Stomach (tissue), 9 donors: Measurements from ENCODE around the gene RAX2. TPM values are rescaled to one million over a fixed set of nuclear protein-coding genes. Genes with fewer than 3 reads are reported as not detected.

ENCODE experiments used
- DNase-seq, 2 donors: peaks; one replicate each; pipeline versions ENCODE4 v3.0.0 to v3.0.0-alpha.2; 2013 to 2019
- H3K27ac ChIP-seq, 5 donors: fragments of 200-600 bp in 4 of 5; sonication (generic) in 4 of 5; one replicate each; pipeline ENCODE4 v1.5.1; 2013 to 2019; ENCODE audit warnings: mild to moderate bottlenecking in 1 of 5, moderate library complexity in 1 of 5
- H3K27me3 ChIP-seq, 3 donors: fragments of 200-600 bp; sonication (generic); one replicate each; pipeline ENCODE4 v1.5.1; 2017 to 2019; ENCODE audit warnings: mixed run types in 1 of 3
- H3K36me3 ChIP-seq, 4 donors: fragments of 200-600 bp; sonication (generic); 1 replicate in 3 of 4; 2 replicates in 1 of 4; pipeline ENCODE4 v1.5.1; 2016 to 2019
- H3K4me1 ChIP-seq, 4 donors: fragments of 200-600 bp; sonication (generic); one replicate each; pipeline ENCODE4 v1.5.1; 2016 to 2019
- H3K4me3 ChIP-seq, 4 donors: fragments of 200-600 bp; sonication (generic) in 3 of 4; one replicate each; pipeline ENCODE4 v1.5.1; 2016 to 2019; ENCODE audit warnings: mild to moderate bottlenecking in 1 of 4
- H3K9me3 ChIP-seq, 4 donors: fragments of 200-600 bp; sonication (generic); one replicate each; pipeline ENCODE4 v1.5.1; 2016 to 2019
- EP300 ChIP-seq: sonication (generic); formaldehyde crosslinking; IDR thresholded peaks from one replicate; pipeline ENCODE4 v1.6.1; 2017; ENCODE audit warnings: antibody characterized with exemption
- POLR2A ChIP-seq, 4 donors: fragments of 450-650 bp; IDR thresholded peaks; one replicate each; pipeline ENCODE4 v1.6.1; 2016; ENCODE audit warnings: antibody characterized with exemption in 4 of 4, control low read depth in 2 of 4, mild to moderate bottlenecking in 1 of 4, moderate library complexity in 1 of 4
- POLR2AphosphoS5 ChIP-seq, 3 donors: sonication (generic); formaldehyde crosslinking; IDR thresholded peaks; one replicate each; pipeline ENCODE4 v1.6.1; 2016; ENCODE audit warnings: antibody characterized with exemption in 3 of 3
- WGBS, 5 donors: extraction: QIAGEN DNeasy Blood & Tissue Kit in 3 of 5; methylation state at CpG; one replicate each; pipeline versions ENCODE4 v1.1.5 to v1.1.7; 2013 to 2018; 5-methylcytosine and 5-hydroxymethylcytosine counted together
- intact Hi-C: fragments of 100-400 bp; cut with DNase I; formaldehyde crosslinking; loops from one replicate; pipeline ENCODE4 v1.15.1; 2023; ENCODE audit warnings: low total_unique reads
- polyA plus RNA-seq, 3 donors: library from polyadenylated mRNA; stranded (reverse); fragments of 200-250 nt; gene quantifications; one replicate each; pipeline ENCODE4 v1.2.3, GENCODE V29; 2013
- total RNA-seq, 5 donors: library from RNA; depleted of rRNA; stranded (reverse); fragments of >200 nt; gene quantifications; one replicate each; pipeline versions ENCODE4 v1.1.0 to v1.2.3, GENCODE V29; 2014 to 2016
- TF ChIP-seq, protein P1 (sequence below), 7 experiments: fragments of 450-650 bp in 4 of 7; fragments of 200-600 bp in 3 of 7; sonication (generic) in 3 of 7; IDR thresholded peaks; one replicate each; pipeline ENCODE4 v1.5.1; 2016 to 2019; ENCODE audit warnings: antibody characterized with exemption in 7 of 7, control low read depth in 2 of 7, mild to moderate bottlenecking in 1 of 7
- donor health status: healthy with polysubstance abuse.
- donor health status: Bipolar disorder and iron deficiency.
- donor health status: healthy.

The RAX2 gene
- total and polyA plus RNA-seq, 8 donors = not detected

DNA sequence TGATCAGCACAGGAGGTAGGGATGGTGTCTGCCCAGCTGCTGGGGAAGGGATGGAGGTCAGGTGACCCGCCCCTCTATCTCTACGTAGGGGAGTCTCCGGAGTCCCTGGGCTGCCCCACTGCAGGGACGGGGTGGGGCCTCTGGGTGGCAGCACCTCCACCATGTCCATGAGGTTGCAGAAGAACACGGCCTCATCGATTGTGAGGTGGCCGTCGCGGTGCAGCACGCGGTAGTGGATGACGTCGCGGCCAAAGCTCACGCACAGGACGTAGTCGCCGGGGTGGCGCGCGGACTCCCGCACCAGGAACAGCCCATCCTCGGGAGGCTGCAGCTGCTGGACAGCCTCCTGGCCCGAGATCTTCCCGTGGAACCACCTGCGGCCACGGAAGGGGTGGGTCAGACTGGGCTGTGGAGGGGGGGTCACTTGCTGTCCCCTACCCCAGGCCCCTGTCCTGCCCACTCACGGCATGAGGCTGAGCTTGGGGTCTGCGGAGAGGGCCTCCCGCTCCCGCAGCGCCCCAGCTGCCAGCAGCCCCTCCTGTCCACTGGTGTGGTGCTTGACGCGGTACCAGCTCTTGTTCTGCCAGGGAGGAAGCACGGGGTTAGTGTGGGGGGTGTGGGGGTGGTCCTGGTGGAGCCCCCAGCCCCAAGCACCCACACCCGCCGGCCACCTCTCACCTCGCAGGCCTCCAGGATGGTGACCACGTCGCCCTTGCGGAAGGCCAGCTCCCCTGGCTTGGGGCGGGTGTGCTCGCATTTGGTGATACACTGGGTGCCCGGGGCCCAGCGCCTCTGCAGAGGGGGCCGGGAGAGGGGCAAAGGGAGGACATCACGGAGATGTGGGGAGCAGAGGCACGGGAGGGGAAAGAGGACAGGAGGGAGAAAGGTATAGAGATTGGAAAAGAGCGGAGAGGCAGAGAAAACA, 11.9 kb upstream of the RAX2 start:
- peaks cover 0 to 19% (median 12%) of the 10 kb centered on the region in 4 donors for H3K4me1 ChIP-seq
- H3K9me3 ChIP-seq = peaks cover 20 to 26% (median 25%) of the 10 kb centered on the region in 4 donors
- no peak for TF ChIP-seq POLR2A (IDR thresholded peaks at IDR 0.05)
- TF ChIP-seq POLR2AphosphoS5 (IDR thresholded peaks at IDR 0.05) = no peak
- TF ChIP-seq, protein P1, sequence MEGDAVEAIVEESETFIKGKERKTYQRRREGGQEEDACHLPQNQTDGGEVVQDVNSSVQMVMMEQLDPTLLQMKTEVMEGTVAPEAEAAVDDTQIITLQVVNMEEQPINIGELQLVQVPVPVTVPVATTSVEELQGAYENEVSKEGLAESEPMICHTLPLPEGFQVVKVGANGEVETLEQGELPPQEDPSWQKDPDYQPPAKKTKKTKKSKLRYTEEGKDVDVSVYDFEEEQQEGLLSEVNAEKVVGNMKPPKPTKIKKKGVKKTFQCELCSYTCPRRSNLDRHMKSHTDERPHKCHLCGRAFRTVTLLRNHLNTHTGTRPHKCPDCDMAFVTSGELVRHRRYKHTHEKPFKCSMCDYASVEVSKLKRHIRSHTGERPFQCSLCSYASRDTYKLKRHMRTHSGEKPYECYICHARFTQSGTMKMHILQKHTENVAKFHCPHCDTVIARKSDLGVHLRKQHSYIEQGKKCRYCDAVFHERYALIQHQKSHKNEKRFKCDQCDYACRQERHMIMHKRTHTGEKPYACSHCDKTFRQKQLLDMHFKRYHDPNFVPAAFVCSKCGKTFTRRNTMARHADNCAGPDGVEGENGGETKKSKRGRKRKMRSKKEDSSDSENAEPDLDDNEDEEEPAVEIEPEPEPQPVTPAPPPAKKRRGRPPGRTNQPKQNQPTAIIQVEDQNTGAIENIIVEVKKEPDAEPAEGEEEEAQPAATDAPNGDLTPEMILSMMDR (IDR thresholded peaks at IDR 0.05) = no peak
- no peak for TF ChIP-seq EP300
- H3K27me3 ChIP-seq = peaks cover 7 to 69% (median 34%) of the 10 kb centered on the region in 3 donors
- H3K4me3 ChIP-seq = no peak overlapping the region
- intact Hi-C loops = no loop called here
- H3K27ac ChIP-seq = no peak overlapping the region
- WGBS, 5 donors = 61 to 80% (median 78%) methylated on average over 13 to 49 of the region's 49 CpGs
- peak in 1 of 2 donors; percentile 20 for DNase-seq
- peaks cover 0 to 12% (median 0%) of the 10 kb centered on the region in 4 donors for H3K36me3 ChIP-seq

GRCh38 chr19:3782903-3783302, 10.9 kb upstream of the RAX2 start:
- Histone ChIP-seq H3K9me3 (peaks cover 20 to 26% (median 25%) of the 10 kb centered on the region in 4 donors), H3K27me3 (peaks cover 7 to 79% (median 34%) of the 10 kb centered on the region in 3 donors), H3K4me1 (peaks cover 0 to 19% (median 12%) of the 10 kb centered on the region in 4 donors), H3K27ac (no peak overlapping the region), H3K4me3 (no peak overlapping the region), H3K36me3 (peaks cover 0 to 12% (median 0%) of the 10 kb centered on the region in 4 donors)
- no peak for DNase-seq
- 82 to 90% (median 84%) methylated on average over 11 to 13 of the region's 13 CpGs for WGBS, 5 donors
- no peak for TF ChIP-seq POLR2AphosphoS5 (IDR thresholded peaks at IDR 0.05)
- no peak for TF ChIP-seq EP300
- TF ChIP-seq, protein P1 (IDR thresholded peaks at IDR 0.05) = no peak
- TF ChIP-seq POLR2A (IDR thresholded peaks at IDR 0.05) = no peak
- intact Hi-C loops = no loop called here

GRCh38 chr19:3782330-3782729, 10.3 kb upstream of the RAX2 start:
- WGBS, 5 donors = 92 to 96% (median 94%) methylated on average over 1 of the region's 1 CpG
- intact Hi-C loops = no loop called here

DNA sequence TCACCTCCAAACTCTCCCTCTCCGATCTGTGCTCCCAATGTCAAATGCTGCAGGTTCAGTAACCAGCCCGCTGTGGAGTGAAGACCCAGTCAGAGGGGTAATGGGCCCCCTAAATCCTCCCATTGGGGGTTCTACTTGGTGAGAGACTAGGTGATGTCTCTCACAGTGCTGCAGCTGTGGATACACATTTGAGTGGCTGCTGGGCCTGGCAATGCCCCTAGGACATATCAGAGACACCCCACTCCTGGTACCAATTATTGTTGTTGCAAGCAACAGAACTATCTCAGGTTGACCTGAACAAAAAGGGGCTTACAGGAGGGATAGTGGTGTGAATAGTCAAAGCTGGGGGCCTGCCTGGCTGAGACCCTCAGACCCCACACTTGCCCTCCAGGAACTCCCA, 9.6 kb upstream of the RAX2 start:
- H3K4me1 ChIP-seq = peaks cover 0 to 18% (median 12%) of the 10 kb centered on the region in 4 donors
- peaks cover 7 to 69% (median 31%) of the 10 kb centered on the region in 3 donors for H3K27me3 ChIP-seq
- WGBS, 5 donors = 96 to 100% (median 98%) methylated on average over 2 of the region's 2 CpGs
- H3K4me3 ChIP-seq = no peak overlapping the region
- H3K9me3 ChIP-seq = peaks cover 20 to 26% (median 25%) of the 10 kb centered on the region in 4 donors
- no peak for TF ChIP-seq POLR2AphosphoS5 (IDR thresholded peaks at IDR 0.05)
- TF ChIP-seq EP300 = no peak
- TF ChIP-seq, protein P1 (IDR thresholded peaks at IDR 0.05) = no peak
- no peak for TF ChIP-seq POLR2A (IDR thresholded peaks at IDR 0.05)
- no peak for DNase-seq
- intact Hi-C loops = no loop called here
- H3K27ac ChIP-seq = no peak overlapping the region
- peaks cover 0 to 12% (median 0%) of the 10 kb centered on the region in 4 donors for H3K36me3 ChIP-seq

More at GRCh38 chr19:3782330-3782729, 10.3 kb upstream of the RAX2 start:
- TF ChIP-seq POLR2A (IDR thresholded peaks at IDR 0.05) = no peak
- TF ChIP-seq, protein P1 (IDR thresholded peaks at IDR 0.05) = no peak
- TF ChIP-seq EP300 = no peak
- Histone ChIP-seq H3K9me3 (peaks cover 20 to 26% (median 25%) of the 10 kb centered on the region in 4 donors), H3K4me3 (no peak overlapping the region), H3K36me3 (peaks cover 0 to 12% (median 0%) of the 10 kb centered on the region in 4 donors), H3K27me3 (peaks cover 7 to 76% (median 34%) of the 10 kb centered on the region in 3 donors), H3K27ac (no peak overlapping the region), H3K4me1 (peaks cover 0 to 19% (median 12%) of the 10 kb centered on the region in 4 donors)
- no peak for DNase-seq
